ENCODE results near the gene PRDM16. TPM values are rescaled to one million over a fixed set of nuclear protein-coding genes. Genes with fewer than 3 reads are reported as not detected.

PRDM16 gene
- total RNA-seq, 1 experiment from 2014 or later, result 0.17 TPM

- Mint-ChIP-seq H3K27me3 (ENCODE audit: low read depth) (peaks cover 4% of the 10 kb centered on the region), H3K9me3 (peaks cover 7 to 35% of the 10 kb centered on the region in 2 experiments; a peak in 3 of 5 replicates), H3K4me1 (peaks cover 2 to 3% of the 10 kb centered on the region in 2 experiments; a peak in 3 of 4 replicates), H3K27ac (no peak overlapping the region), H3K4me3 (no peak overlapping the region), H3K36me3 (ENCODE audit: insufficient read depth in 1 of 3, low read depth in 3 of 3) (peaks cover 0 to 25% (median 15%) of the 10 kb centered on the region in 3 experiments; a peak in 4 of 7 replicates)
- H3K4ac ChIP-seq (ENCODE audit: low read depth, low read length), result no peak overlapping the region; the same call in 1 of the 2 replicates
- H4K91ac ChIP-seq (ENCODE audit: insufficient read length, low read depth, low read length), result no peak overlapping the region
- no peak overlapping the region for H3K14ac ChIP-seq (ENCODE audit: insufficient read depth, low read length)
- no peaks in the 10 kb centered on the region for H3K23me2 ChIP-seq (ENCODE audit: insufficient read length, low read depth, low read length, poor library complexity, severe bottlenecking)
- H2BK5ac ChIP-seq (ENCODE audit: insufficient read length, low read length), result no peak overlapping the region
- no peaks in the 10 kb centered on the region for H3K79me1 ChIP-seq (ENCODE audit: insufficient read depth, low read depth, low read length, poor library complexity, severe bottlenecking)
- no peaks in the 10 kb centered on the region for H3K9me3 ChIP-seq (ENCODE audit: control insufficient read depth, low read depth, low read length)
- H2AFZ ChIP-seq (ENCODE audit: low read length), result no peak overlapping the region
- H3K27me3 ChIP-seq (ENCODE audit: insufficient read depth, low read length), result no peaks in the 10 kb centered on the region
- H2AK5ac ChIP-seq (ENCODE audit: insufficient read length, low read length), result no peak overlapping the region
- H3K4me2 ChIP-seq (ENCODE audit: insufficient read depth, insufficient read length, low read length), result no peak overlapping the region
- no peak overlapping the region for H3K27ac ChIP-seq (ENCODE audit: insufficient read length, low read depth, low read length)
- no peak overlapping the region for H4K8ac ChIP-seq (replicated peaks; ENCODE audit: insufficient read length, low read depth, low read length)
- no peak overlapping the region for H2BK15ac ChIP-seq (ENCODE audit: low read depth, low read length)
- H4K5ac ChIP-seq (ENCODE audit: insufficient read length, low read depth, low read length), result no peak overlapping the region
- H3K18ac ChIP-seq (ENCODE audit: insufficient read length, low read depth, low read length), result no peak overlapping the region
- H3K9ac ChIP-seq (ENCODE audit: extremely low read depth, insufficient read length, low read length), result no peak overlapping the region
- no peak overlapping the region for H3T11ph ChIP-seq (ENCODE audit: low read length)
- H2BK20ac ChIP-seq (ENCODE audit: low read depth, low read length, poor library complexity, severe bottlenecking), result no peak overlapping the region
- H3K4me1 ChIP-seq (ENCODE audit: insufficient read depth, low read length), result no peaks in the 10 kb centered on the region
- DNase-seq, result no peak
- H2BK12ac ChIP-seq (ENCODE audit: insufficient read length, low read depth, low read length), result no peak overlapping the region
- TF ChIP-seq, protein P1, sequence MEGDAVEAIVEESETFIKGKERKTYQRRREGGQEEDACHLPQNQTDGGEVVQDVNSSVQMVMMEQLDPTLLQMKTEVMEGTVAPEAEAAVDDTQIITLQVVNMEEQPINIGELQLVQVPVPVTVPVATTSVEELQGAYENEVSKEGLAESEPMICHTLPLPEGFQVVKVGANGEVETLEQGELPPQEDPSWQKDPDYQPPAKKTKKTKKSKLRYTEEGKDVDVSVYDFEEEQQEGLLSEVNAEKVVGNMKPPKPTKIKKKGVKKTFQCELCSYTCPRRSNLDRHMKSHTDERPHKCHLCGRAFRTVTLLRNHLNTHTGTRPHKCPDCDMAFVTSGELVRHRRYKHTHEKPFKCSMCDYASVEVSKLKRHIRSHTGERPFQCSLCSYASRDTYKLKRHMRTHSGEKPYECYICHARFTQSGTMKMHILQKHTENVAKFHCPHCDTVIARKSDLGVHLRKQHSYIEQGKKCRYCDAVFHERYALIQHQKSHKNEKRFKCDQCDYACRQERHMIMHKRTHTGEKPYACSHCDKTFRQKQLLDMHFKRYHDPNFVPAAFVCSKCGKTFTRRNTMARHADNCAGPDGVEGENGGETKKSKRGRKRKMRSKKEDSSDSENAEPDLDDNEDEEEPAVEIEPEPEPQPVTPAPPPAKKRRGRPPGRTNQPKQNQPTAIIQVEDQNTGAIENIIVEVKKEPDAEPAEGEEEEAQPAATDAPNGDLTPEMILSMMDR (conservative IDR thresholded peaks at IDR 0.05), result no peak
- no CpG with 5 or more reads among the region's 14 CpGs for WGBS (ENCODE audit: extremely low coverage, insufficient read length, low lambda C conversion rate)
- H3K79me2 ChIP-seq (ENCODE audit: insufficient read depth, low read length), result no peaks in the 10 kb centered on the region
- H3K56ac ChIP-seq (ENCODE audit: insufficient read length, low read depth, low read length), result no peak overlapping the region
- no peak overlapping the region for H3K23ac ChIP-seq (ENCODE audit: insufficient read length, low read depth, low read length)
- no peak overlapping the region for H2BK120ac ChIP-seq (ENCODE audit: low read depth, low read length, poor library complexity, severe bottlenecking)
- H4K20me1 ChIP-seq (ENCODE audit: control insufficient read depth, insufficient read depth, insufficient read length), result no peaks in the 10 kb centered on the region
These were observed 414.4 kb downstream of the PRDM16 start for GRCh38 chr1:3483380-3483779.

Measured in H9 (cell line).